K562 (cell line): Measurements from ENCODE around the gene CRACR2B. TPM values are rescaled to one million over a fixed set of nuclear protein-coding genes. Genes with fewer than 3 reads are reported as not detected.

Experiments used
- ATAC-seq: fragments of 200-7000 bp; cut with Tn5 transposase; 3 replicates; pipeline ENCODE4 v1.9.1; 2020; ENCODE audit warnings: moderate library complexity
- BruUV-seq: library from RNA; stranded (reverse); fragments of 400-500 nt; replicated peaks from 2 replicates; lab custom pipeline; 2021; lab: Mats Ljungman, UMichigan
- CTCF ChIA-PET: fragments of 300-600 bp; formaldehyde crosslinking; extraction: SDS; loops from one replicate; lab custom pipeline; 2021; ENCODE audit warnings: low intra/inter-chr PET ratio; lab: Yijun Ruan, JAX
- POLR2A ChIA-PET: fragments of 300-600, 350-650 bp; sonication (Branson Sonifier 250); formaldehyde crosslinking; extraction: SDS; loops from one replicate; lab custom pipeline; 2021; ENCODE audit warnings: antibody characterized with exemption, inconsistent platforms; lab: Yijun Ruan, JAX
- DNase-seq, 4 experiments: peaks; one replicate each; pipeline versions ENCODE4 v3.0.0 to v3.0.0-alpha.2; 2011 to 2018; ENCODE audit warnings: low spot score in 3 of 4, mixed read lengths in 3 of 4; ENCODE audit errors: extremely low read depth in 1 of 4
- FAIRE-seq: peaks from 2 replicates; lab custom pipeline; 2011; peaks lifted over from hg19 to GRCh38; lab: Jason Lieb, UNC
- H2AFZ ChIP-seq: 2 replicates; pipeline ENCODE4 v1.6.0; 2011; ENCODE audit warnings: low read depth, low read length, control low read depth, inconsistent platforms
- H3K27ac ChIP-seq: fragments of 200-600 bp; 3 replicates; pipeline ENCODE4 v1.8.0; 2011; ENCODE audit warnings: low read depth, mild to moderate bottlenecking, control low read depth, inconsistent platforms, low read length, moderate library complexity, mixed read lengths; ENCODE audit errors: extremely low read depth
- H3K27me3 ChIP-seq, 2 experiments: fragments of 300-600 bp in 1 of 2; 2 replicates in 1 of 2; 3 replicates in 1 of 2; pipeline versions ENCODE4 v1.6.0 to v1.8.0; 2011; ENCODE audit warnings: inconsistent platforms in 2 of 2, low read length in 2 of 2, mild to moderate bottlenecking in 1 of 2, mixed read lengths in 1 of 2, moderate library complexity in 1 of 2; ENCODE audit not compliant: control insufficient read depth in 2 of 2, insufficient read depth in 2 of 2
- H3K36me3 ChIP-seq: fragments of 300-600 bp; 3 replicates; pipeline ENCODE4 v1.8.0; 2011; ENCODE audit warnings: mild to moderate bottlenecking, low read length, inconsistent platforms; ENCODE audit not compliant: control insufficient read depth, insufficient read depth
- H3K4me1 ChIP-seq, 2 experiments: fragments of 200-600 bp in 1 of 2; replicated peaks in 1 of 2; 2 replicates in 1 of 2; 3 replicates in 1 of 2; pipeline versions ENCODE4 v1.5.1 to v1.8.0; 2011; ENCODE audit warnings: inconsistent platforms in 2 of 2, low read length in 2 of 2, mild to moderate bottlenecking in 1 of 2, mixed read lengths in 1 of 2, moderate library complexity in 1 of 2; ENCODE audit not compliant: control insufficient read depth in 2 of 2, insufficient read depth in 2 of 2
- H3K4me2 ChIP-seq: 2 replicates; pipeline ENCODE4 v1.6.1; 2011; ENCODE audit warnings: low read length, control low read depth, inconsistent platforms, mixed read lengths; ENCODE audit not compliant: insufficient read depth
- H3K4me3 ChIP-seq: fragments of 200-600 bp; sonication (generic), shearing (Covaris generic); 2 replicates; pipeline ENCODE4 v1.5.1; 2016; ENCODE audit warnings: control low read depth, inconsistent platforms
- H3K79me2 ChIP-seq: fragments of 200-600 bp; 3 replicates; pipeline ENCODE4 v1.8.0; 2011; ENCODE audit warnings: low read length, inconsistent platforms; ENCODE audit not compliant: control insufficient read depth, insufficient read depth
- H3K9ac ChIP-seq, 2 experiments: 2 replicates each; pipeline versions ENCODE4 v1.6.0 to v1.6.1; 2011; ENCODE audit warnings: low read depth in 2 of 2, low read length in 2 of 2, control low read depth in 1 of 2, inconsistent platforms in 1 of 2, mild to moderate bottlenecking in 1 of 2, mixed read lengths in 1 of 2; ENCODE audit not compliant: insufficient read depth in 1 of 2
- H3K9me1 ChIP-seq: one replicate; pipeline ENCODE4 v1.6.0; 2011; ENCODE audit warnings: inconsistent platforms, mild to moderate bottlenecking, low read length, moderate library complexity; ENCODE audit not compliant: control insufficient read depth, insufficient read depth
- H3K9me3 ChIP-seq: replicated peaks from 2 replicates; pipeline ENCODE4 v1.5.1; 2011; ENCODE audit warnings: low read depth, low read length, inconsistent platforms; ENCODE audit not compliant: control insufficient read depth, insufficient read depth
- H4K20me1 ChIP-seq: replicated peaks from 2 replicates; pipeline ENCODE4 v1.6.1; 2011; ENCODE audit warnings: low read length, inconsistent platforms, mixed read lengths; ENCODE audit not compliant: control insufficient read depth, insufficient read depth
- CBX1 ChIP-seq: sonication (generic); IDR thresholded peaks from 2 replicates; pipeline ENCODE4 v1.6.1; 2016; ENCODE audit warnings: antibody characterized with exemption, low read depth, mild to moderate bottlenecking
- HDAC3 ChIP-seq: fragments of 450-650 bp; IDR thresholded peaks from 2 replicates; pipeline ENCODE4 v1.6.1; 2018; ENCODE audit warnings: borderline replicate concordance, mild to moderate bottlenecking, moderate library complexity; ENCODE audit not compliant: partially characterized antibody
- JUND ChIP-seq, 2 experiments: IDR thresholded peaks; 2 replicates in 1 of 2; 3 replicates in 1 of 2; pipeline ENCODE4 v1.6.1; 2011; ENCODE audit warnings: borderline replicate concordance in 2 of 2, low read depth in 2 of 2, low read length in 2 of 2, improper control_type of control experiment in 1 of 2, missing biosample characterization in 1 of 2, missing genetic modification characterization in 1 of 2, missing genetic modification reagents in 1 of 2
- MECOM ChIP-seq: fragments of 250-450 bp; sonication (Bioruptor Pico); IDR thresholded peaks from 2 replicates; pipeline ENCODE4 v1.8.0; 2022; ENCODE audit warnings: inconsistent platforms
- NR2F6 ChIP-seq: fragments of 450-650 bp; formaldehyde crosslinking; IDR thresholded peaks from 2 replicates; pipeline ENCODE4 v1.4.0; 2020; ENCODE audit warnings: mild to moderate bottlenecking
- POLR2AphosphoS5 ChIP-seq: IDR thresholded peaks from 2 replicates; pipeline ENCODE4 v1.6.1; 2011; ENCODE audit warnings: mild to moderate bottlenecking, low read depth, low read length, moderate library complexity; ENCODE audit not compliant: control insufficient read depth, insufficient read depth
- RFX7 ChIP-seq: fragments of 250-450 bp; sonication (Bioruptor Pico); IDR thresholded peaks from 2 replicates; pipeline ENCODE4 v1.5.1; 2021; ENCODE audit warnings: mild to moderate bottlenecking
- STAG1 ChIP-seq: sonication (generic); formaldehyde crosslinking; IDR thresholded peaks from 2 replicates; pipeline ENCODE4 v1.5.0; 2020; ENCODE audit warnings: missing genetic modification reagents, borderline replicate concordance
- ZNF699 ChIP-seq: fragments of 250-450 bp; sonication (Bioruptor Pico); IDR thresholded peaks from 2 replicates; pipeline ENCODE4 v1.8.0; 2021; ENCODE audit warnings: mild to moderate bottlenecking, moderate library complexity; ENCODE audit not compliant: insufficient replicate concordance
- WGBS: fragments of 100-300 bp; shearing (Covaris generic); methylation state at CpG from one replicate; pipeline ENCODE4 v1.1.6; 2016; ENCODE audit warnings: low coverage, mixed read lengths; ENCODE audit not compliant: insufficient coverage; ENCODE audit errors: missing lambda C conversion rate; 5-methylcytosine and 5-hydroxymethylcytosine counted together
- in situ Hi-C: fragments of 300-500 bp; cut with MboI; formaldehyde crosslinking; loops from 4 replicates; pipeline ENCODE4 v1.15.0; 2018; ENCODE audit warnings: inconsistent platforms, mixed read lengths
- intact Hi-C: fragments of 100-400 bp; cut with micrococcal nuclease; formaldehyde crosslinking; loops from 2 replicates; pipeline ENCODE4 v1.14.2; 2022
- polyA plus RNA-seq, 8 experiments: library from polyadenylated mRNA; depleted of rRNA in 4 of 8; stranded (reverse) in 5 of 8; unstranded in 3 of 8; fragments of >200 nt; fragmentation: Nextera tagmentation in 2 of 8; fragmentation: Illumina TruSeq in 1 of 8; extraction: Ambion mirVana in 2 of 8; extraction: Trizol in 1 of 8; gene quantifications; 2 replicates each; pipeline versions ENCODE4 v1.2.1 to v1.2.3, GENCODE V29; 2011 to 2014; ENCODE audit warnings: inconsistent platforms in 1 of 8, missing spikeins in 1 of 8
- total RNA-seq, 7 experiments: library from RNA; depleted of rRNA in 6 of 7; stranded (reverse); fragments of >200 nt in 6 of 7; fragmentation: Illumina TruSeq in 2 of 7; extraction: Trizol in 2 of 7; gene quantifications; 2 replicates each; pipeline versions ENCODE4 v1.2.1 to v1.2.3, GENCODE V29; 2011 to 2021; ENCODE audit warnings: low replicate concordance in 1 of 7
- TF ChIP-seq, protein P1 (sequence below): fragments of 250-450 bp; sonication (Bioruptor Pico); IDR thresholded peaks from 2 replicates; pipeline ENCODE4 v1.5.0; 2021; ENCODE audit warnings: mild to moderate bottlenecking, borderline replicate concordance
- TF ChIP-seq, protein P2 (sequence below): fragments of 450-650 bp; formaldehyde crosslinking; IDR thresholded peaks from 2 replicates; pipeline ENCODE4 v1.4.0; 2022; ENCODE audit warnings: missing genetic modification characterization
- TF ChIP-seq, protein P3 (sequence below): sonication (generic); formaldehyde crosslinking; IDR thresholded peaks from 2 replicates; pipeline ENCODE4 v1.8.0; 2022; ENCODE audit warnings: missing genetic modification reagents, mild to moderate bottlenecking, borderline replicate concordance
- TF ChIP-seq, protein P4 (sequence below): sonication (generic); formaldehyde crosslinking; IDR thresholded peaks from 2 replicates; pipeline ENCODE4 v1.8.0; 2022; ENCODE audit warnings: mild to moderate bottlenecking, missing genetic modification reagents

Gene CRACR2B
- total and polyA plus RNA-seq, 9 of the 15 experiments (the other 6 are each of a cell fraction or from before 2014, with no cell fraction given) = 0.10 to 51.0 (median 6.0) TPM

DNA sequence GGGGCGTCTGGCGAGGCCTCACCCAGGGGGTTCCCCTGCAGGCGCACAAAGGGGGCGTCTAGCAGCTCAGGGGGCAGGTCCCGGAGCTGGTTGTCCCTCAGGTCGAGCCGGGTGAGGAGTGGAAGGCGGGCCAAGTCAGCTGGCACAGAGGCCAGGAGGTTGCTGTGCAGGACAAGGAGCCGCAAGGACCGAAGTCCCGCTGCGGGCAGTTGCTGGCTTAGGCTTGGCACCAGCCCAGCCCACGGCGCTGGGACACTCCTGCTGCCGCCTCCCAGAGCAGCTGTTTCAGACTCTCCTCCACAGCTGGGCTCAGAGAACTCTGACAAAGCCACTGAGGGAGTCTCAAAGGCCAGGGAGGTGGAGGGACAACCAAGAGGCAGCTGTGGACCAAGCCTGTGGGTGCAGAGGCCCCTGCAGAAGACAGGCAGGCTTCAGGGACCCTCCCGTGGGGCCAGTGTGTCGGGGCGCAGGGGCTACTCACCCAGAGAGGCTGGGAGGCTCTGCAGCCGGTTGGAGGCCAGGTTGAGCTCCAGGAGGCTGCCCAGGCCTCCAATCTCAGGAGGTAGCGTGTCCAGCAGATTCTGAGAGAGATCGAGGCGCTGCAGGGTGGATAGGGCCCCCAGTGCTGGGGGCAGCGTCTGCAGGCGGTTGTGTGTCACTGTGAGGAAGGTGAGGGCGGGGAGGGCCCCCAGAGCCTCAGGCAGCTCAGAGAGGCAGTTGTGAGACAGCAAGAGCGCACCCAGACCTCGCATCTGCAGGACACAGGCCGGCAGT, 24.8 kb upstream of the CRACR2B start:
- intact Hi-C loops (no loop called here), in situ Hi-C loops (no loop called here)
- CTCF ChIA-PET = no interaction called here
- Histone ChIP-seq H4K20me1 (no peaks in the 10 kb centered on the region), H3K79me2 (peaks cover 22% of the 10 kb centered on the region), H2AFZ (no peak overlapping the region), H3K36me3 (peaks cover 38% of the 10 kb centered on the region; the same call in 1 of the 3 replicates), H3K9ac (peak overlapping the region in 1 of 2 experiments; percentile 97; a peak in 2 of 4 replicates), H3K27me3 (no peaks in the 10 kb centered on the region), H3K9me1 (no peaks in the 10 kb centered on the region), H3K4me3 (no peak overlapping the region), H3K27ac (no peak overlapping the region), H3K4me2 (no peak overlapping the region), H3K9me3 (no peaks in the 10 kb centered on the region), H3K4me1 (peaks cover 10 to 93% of the 10 kb centered on the region in 2 experiments; a peak in 4 of 5 replicates)
- WGBS = 91% methylated on average over 21 of the region's 28 CpGs
- ATAC-seq = no peak
- no peak for TF ChIP-seq MECOM (CRISPR knock-in tag)
- no peak for TF ChIP-seq HDAC3
- no peak for TF ChIP-seq ZNF699 (CRISPR knock-in tag)
- TF ChIP-seq, protein P1, sequence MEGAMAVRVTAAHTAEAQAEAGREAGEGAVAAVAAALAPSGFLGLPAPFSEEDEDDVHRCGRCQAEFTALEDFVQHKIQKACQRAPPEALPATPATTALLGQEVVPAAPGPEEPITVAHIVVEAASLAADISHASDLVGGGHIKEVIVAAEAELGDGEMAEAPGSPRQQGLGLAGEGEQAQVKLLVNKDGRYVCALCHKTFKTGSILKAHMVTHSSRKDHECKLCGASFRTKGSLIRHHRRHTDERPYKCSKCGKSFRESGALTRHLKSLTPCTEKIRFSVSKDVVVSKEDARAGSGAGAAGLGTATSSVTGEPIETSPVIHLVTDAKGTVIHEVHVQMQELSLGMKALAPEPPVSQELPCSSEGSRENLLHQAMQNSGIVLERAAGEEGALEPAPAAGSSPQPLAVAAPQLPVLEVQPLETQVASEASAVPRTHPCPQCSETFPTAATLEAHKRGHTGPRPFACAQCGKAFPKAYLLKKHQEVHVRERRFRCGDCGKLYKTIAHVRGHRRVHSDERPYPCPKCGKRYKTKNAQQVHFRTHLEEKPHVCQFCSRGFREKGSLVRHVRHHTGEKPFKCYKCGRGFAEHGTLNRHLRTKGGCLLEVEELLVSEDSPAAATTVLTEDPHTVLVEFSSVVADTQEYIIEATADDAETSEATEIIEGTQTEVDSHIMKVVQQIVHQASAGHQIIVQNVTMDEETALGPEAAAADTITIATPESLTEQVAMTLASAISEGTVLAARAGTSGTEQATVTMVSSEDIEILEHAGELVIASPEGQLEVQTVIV (CRISPR knock-in tag) = no peak
- no peak for TF ChIP-seq POLR2AphosphoS5
- TF ChIP-seq, protein P2, sequence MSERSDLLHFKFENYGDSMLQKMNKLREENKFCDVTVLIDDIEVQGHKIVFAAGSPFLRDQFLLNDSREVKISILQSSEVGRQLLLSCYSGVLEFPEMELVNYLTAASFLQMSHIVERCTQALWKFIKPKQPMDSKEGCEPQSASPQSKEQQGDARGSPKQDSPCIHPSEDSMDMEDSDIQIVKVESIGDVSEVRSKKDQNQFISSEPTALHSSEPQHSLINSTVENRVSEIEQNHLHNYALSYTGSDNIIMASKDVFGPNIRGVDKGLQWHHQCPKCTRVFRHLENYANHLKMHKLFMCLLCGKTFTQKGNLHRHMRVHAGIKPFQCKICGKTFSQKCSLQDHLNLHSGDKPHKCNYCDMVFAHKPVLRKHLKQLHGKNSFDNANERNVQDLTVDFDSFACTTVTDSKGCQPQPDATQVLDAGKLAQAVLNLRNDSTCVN (CRISPR knock-in tag) = no peak
- TF ChIP-seq STAG1 (CRISPR knock-in tag) = no peak
- TF ChIP-seq JUND (IDR thresholded peaks at IDR 0.05; ENCODE audit: borderline replicate concordance, low read depth, low read length) = no peak
- TF ChIP-seq JUND (tag; IDR thresholded peaks at IDR 0.05; ENCODE audit: borderline replicate concordance, low read depth, low read length) = no peak
- TF ChIP-seq NR2F6 (CRISPR knock-in tag) = no peak
- no peak for TF ChIP-seq RFX7 (CRISPR knock-in tag)
- no peak for TF ChIP-seq CBX1
- TF ChIP-seq, protein P3, sequence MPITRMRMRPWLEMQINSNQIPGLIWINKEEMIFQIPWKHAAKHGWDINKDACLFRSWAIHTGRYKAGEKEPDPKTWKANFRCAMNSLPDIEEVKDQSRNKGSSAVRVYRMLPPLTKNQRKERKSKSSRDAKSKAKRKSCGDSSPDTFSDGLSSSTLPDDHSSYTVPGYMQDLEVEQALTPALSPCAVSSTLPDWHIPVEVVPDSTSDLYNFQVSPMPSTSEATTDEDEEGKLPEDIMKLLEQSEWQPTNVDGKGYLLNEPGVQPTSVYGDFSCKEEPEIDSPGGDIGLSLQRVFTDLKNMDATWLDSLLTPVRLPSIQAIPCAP (CRISPR knock-in tag) = no peak
- TF ChIP-seq, protein P4, sequence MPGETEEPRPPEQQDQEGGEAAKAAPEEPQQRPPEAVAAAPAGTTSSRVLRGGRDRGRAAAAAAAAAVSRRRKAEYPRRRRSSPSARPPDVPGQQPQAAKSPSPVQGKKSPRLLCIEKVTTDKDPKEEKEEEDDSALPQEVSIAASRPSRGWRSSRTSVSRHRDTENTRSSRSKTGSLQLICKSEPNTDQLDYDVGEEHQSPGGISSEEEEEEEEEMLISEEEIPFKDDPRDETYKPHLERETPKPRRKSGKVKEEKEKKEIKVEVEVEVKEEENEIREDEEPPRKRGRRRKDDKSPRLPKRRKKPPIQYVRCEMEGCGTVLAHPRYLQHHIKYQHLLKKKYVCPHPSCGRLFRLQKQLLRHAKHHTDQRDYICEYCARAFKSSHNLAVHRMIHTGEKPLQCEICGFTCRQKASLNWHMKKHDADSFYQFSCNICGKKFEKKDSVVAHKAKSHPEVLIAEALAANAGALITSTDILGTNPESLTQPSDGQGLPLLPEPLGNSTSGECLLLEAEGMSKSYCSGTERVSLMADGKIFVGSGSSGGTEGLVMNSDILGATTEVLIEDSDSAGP = no peak
- POLR2A ChIA-PET = interaction anchor here (0.6 to 1.1 kb wide), 4 partner anchors 24 to 111 kb away, joined by 3 to 4 read pairs (median 4); no protein-coding TSS in a partner anchor
- FAIRE-seq = no peak
- no peak for DNase-seq
- BruUV-seq = no TSS peak
